ENCODE results near the gene KDM4C. TPM values are rescaled to one million over a fixed set of nuclear protein-coding genes. Genes with fewer than 3 reads are reported as not detected.

Gene KDM4C
- total RNA-seq, 1 experiment from 2014 or later: 61.1 TPM

- no peak overlapping the region for H2AFZ ChIP-seq (ENCODE audit: low read length)
- H3K27me3 ChIP-seq (ENCODE audit: low read length): no peaks in the 10 kb centered on the region
- no peaks in the 10 kb centered on the region for H3K9me3 ChIP-seq (ENCODE audit: low read length)
- no peak overlapping the region for H3K9ac ChIP-seq (ENCODE audit: low read length)
- no peak for DNase-seq
- no peaks in the 10 kb centered on the region for H3K36me3 ChIP-seq (ENCODE audit: insufficient read depth, low read length)
- peaks cover 14% of the 10 kb centered on the region for H3K4me1 ChIP-seq (ENCODE audit: low read length)
- H3K79me2 ChIP-seq (ENCODE audit: low read length): no peaks in the 10 kb centered on the region
- H4K20me1 ChIP-seq (ENCODE audit: insufficient read depth, low read depth, low read length): no peaks in the 10 kb centered on the region
- H3K27ac ChIP-seq (ENCODE audit: low read length): no peak overlapping the region
- H3K4me2 ChIP-seq (ENCODE audit: low read depth, low read length, poor library complexity, severe bottlenecking): no peak overlapping the region
- H3K9me2 ChIP-seq (replicated peaks; ENCODE audit: insufficient read depth, low read length): no peaks in the 10 kb centered on the region
- no peak overlapping the region for H3K4me3 ChIP-seq (ENCODE audit: low read length)
These were observed 395.4 kb downstream of the KDM4C start for GRCh38 chr9:7153134-7153533.

- H3K9me3 ChIP-seq (ENCODE audit: low read length): no peaks in the 10 kb centered on the region
- H3K9me2 ChIP-seq (replicated peaks; ENCODE audit: insufficient read depth, low read length): no peaks in the 10 kb centered on the region
- H3K36me3 ChIP-seq (ENCODE audit: insufficient read depth, low read length): no peaks in the 10 kb centered on the region
- no peaks in the 10 kb centered on the region for H4K20me1 ChIP-seq (ENCODE audit: insufficient read depth, low read depth, low read length)
- H3K9ac ChIP-seq (ENCODE audit: low read length): no peak overlapping the region
- no peak overlapping the region for H3K4me2 ChIP-seq (ENCODE audit: low read depth, low read length, poor library complexity, severe bottlenecking)
- peaks cover 14% of the 10 kb centered on the region for H3K4me1 ChIP-seq (ENCODE audit: low read length)
- no peak overlapping the region for H3K4me3 ChIP-seq (ENCODE audit: low read length)
- no peak overlapping the region for H2AFZ ChIP-seq (ENCODE audit: low read length)
- no peak overlapping the region for H3K27ac ChIP-seq (ENCODE audit: low read length)
- H3K79me2 ChIP-seq (ENCODE audit: low read length): no peaks in the 10 kb centered on the region
- H3K27me3 ChIP-seq (ENCODE audit: low read length): no peaks in the 10 kb centered on the region
- DNase-seq: no peak
These were observed 395.8 kb downstream of the KDM4C start for GRCh38 chr9:7153566-7153965.

DNA sequence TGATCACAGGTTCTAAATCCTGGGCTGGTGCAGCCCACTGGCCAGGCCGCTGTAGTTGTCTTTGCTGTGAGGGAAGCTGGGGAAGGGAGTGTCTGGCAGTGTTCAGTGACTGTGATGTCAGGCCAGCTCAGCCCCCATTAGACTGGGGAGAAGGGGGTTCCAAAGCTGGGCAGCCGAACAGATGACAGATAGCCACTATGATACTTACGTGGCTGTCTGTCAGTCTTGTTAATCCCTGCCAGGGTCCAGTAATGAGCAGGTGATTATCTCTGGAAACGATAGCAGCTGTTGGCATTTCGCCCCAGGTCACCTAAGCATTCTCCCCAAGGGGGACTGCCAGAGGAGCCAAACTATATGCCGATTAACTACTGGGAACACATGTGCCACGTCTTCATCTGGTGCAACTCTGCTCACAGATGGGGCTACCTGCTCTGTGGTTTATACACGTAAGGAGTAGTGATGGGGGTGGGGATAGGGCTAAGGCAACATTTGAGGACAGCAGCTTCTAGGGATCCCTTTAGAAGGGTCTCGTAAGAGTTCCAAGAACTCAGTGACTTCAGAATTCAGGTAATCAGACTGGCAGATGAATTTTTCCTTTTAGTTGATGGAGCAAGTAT, 396.3 kb downstream of the KDM4C start:
- Histone ChIP-seq H3K9me3 (ENCODE audit: low read length) (no peaks in the 10 kb centered on the region), H3K36me3 (ENCODE audit: insufficient read depth, low read length) (no peaks in the 10 kb centered on the region), H3K9me2 (replicated peaks; ENCODE audit: insufficient read depth, low read length) (no peaks in the 10 kb centered on the region), H3K9ac (ENCODE audit: low read length) (no peak overlapping the region), H3K4me3 (ENCODE audit: low read length) (no peak overlapping the region), H3K4me2 (ENCODE audit: low read depth, low read length, poor library complexity, severe bottlenecking) (no peak overlapping the region), H2AFZ (ENCODE audit: low read length) (no peak overlapping the region), H3K79me2 (ENCODE audit: low read length) (no peaks in the 10 kb centered on the region), H4K20me1 (ENCODE audit: insufficient read depth, low read depth, low read length) (no peaks in the 10 kb centered on the region), H3K27ac (ENCODE audit: low read length) (no peak overlapping the region), H3K27me3 (ENCODE audit: low read length) (no peaks in the 10 kb centered on the region), H3K4me1 (ENCODE audit: low read length) (peaks cover 12% of the 10 kb centered on the region)
- DNase-seq: no peak

DNA sequence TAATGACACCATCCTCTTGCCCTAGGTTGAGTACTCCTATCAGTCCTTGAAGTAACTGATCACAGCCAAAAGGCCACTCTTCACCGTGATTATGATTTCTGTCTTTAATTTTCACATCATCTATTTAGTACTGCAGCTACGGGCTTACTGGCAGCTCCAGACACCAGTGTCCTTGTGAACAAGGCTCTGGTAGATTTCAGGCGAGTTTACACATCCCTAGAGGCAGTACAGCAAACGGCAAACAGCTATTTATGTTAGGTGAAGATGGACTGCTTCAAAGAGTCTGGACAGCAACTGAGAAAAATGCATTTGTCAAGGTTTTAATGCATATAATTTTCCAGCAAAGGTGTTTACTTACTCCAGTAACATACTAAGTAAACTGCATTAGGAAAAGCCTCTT, 396.9 kb downstream of the KDM4C start:
- H3K27ac ChIP-seq (ENCODE audit: low read length): no peak overlapping the region
- no peak overlapping the region for H3K9ac ChIP-seq (ENCODE audit: low read length)
- no peak overlapping the region for H3K4me3 ChIP-seq (ENCODE audit: low read length)
- DNase-seq: no peak
- H2AFZ ChIP-seq (ENCODE audit: low read length): no peak overlapping the region
- no peaks in the 10 kb centered on the region for H3K9me2 ChIP-seq (replicated peaks; ENCODE audit: insufficient read depth, low read length)
- no peak overlapping the region for H3K4me2 ChIP-seq (ENCODE audit: low read depth, low read length, poor library complexity, severe bottlenecking)
- no peaks in the 10 kb centered on the region for H3K79me2 ChIP-seq (ENCODE audit: low read length)
- no peaks in the 10 kb centered on the region for H4K20me1 ChIP-seq (ENCODE audit: insufficient read depth, low read depth, low read length)
- H3K36me3 ChIP-seq (ENCODE audit: insufficient read depth, low read length): no peaks in the 10 kb centered on the region
- H3K4me1 ChIP-seq (ENCODE audit: low read length): peaks cover 7% of the 10 kb centered on the region
- no peaks in the 10 kb centered on the region for H3K9me3 ChIP-seq (ENCODE audit: low read length)
- H3K27me3 ChIP-seq (ENCODE audit: low read length): no peaks in the 10 kb centered on the region

- no peaks in the 10 kb centered on the region for H3K79me2 ChIP-seq (ENCODE audit: low read length)
- no peaks in the 10 kb centered on the region for H3K36me3 ChIP-seq (ENCODE audit: insufficient read depth, low read length)
- H4K20me1 ChIP-seq (ENCODE audit: insufficient read depth, low read depth, low read length): no peaks in the 10 kb centered on the region
- H3K4me1 ChIP-seq (ENCODE audit: low read length): no peaks in the 10 kb centered on the region
- no peak overlapping the region for H3K4me2 ChIP-seq (ENCODE audit: low read depth, low read length, poor library complexity, severe bottlenecking)
- no peaks in the 10 kb centered on the region for H3K27me3 ChIP-seq (ENCODE audit: low read length)
- H3K27ac ChIP-seq (ENCODE audit: low read length): no peak overlapping the region
- no peak overlapping the region for H3K9ac ChIP-seq (ENCODE audit: low read length)
- H3K4me3 ChIP-seq (ENCODE audit: low read length): no peak overlapping the region
- H3K9me3 ChIP-seq (ENCODE audit: low read length): no peaks in the 10 kb centered on the region
- no peak for DNase-seq
- no peak overlapping the region for H2AFZ ChIP-seq (ENCODE audit: low read length)
- no peaks in the 10 kb centered on the region for H3K9me2 ChIP-seq (replicated peaks; ENCODE audit: insufficient read depth, low read length)
These were observed 403.7 kb downstream of the KDM4C start for GRCh38 chr9:7161469-7161868.

- H3K36me3 ChIP-seq (ENCODE audit: insufficient read depth, low read length): no peaks in the 10 kb centered on the region
- no peaks in the 10 kb centered on the region for H3K27me3 ChIP-seq (ENCODE audit: low read length)
- H3K4me2 ChIP-seq (ENCODE audit: low read depth, low read length, poor library complexity, severe bottlenecking): no peak overlapping the region
- H3K4me3 ChIP-seq (ENCODE audit: low read length): no peak overlapping the region
- H3K9ac ChIP-seq (ENCODE audit: low read length): no peak overlapping the region
- H3K9me3 ChIP-seq (ENCODE audit: low read length): no peaks in the 10 kb centered on the region
- H3K9me2 ChIP-seq (replicated peaks; ENCODE audit: insufficient read depth, low read length): no peaks in the 10 kb centered on the region
- no peak overlapping the region for H2AFZ ChIP-seq (ENCODE audit: low read length)
- no peaks in the 10 kb centered on the region for H4K20me1 ChIP-seq (ENCODE audit: insufficient read depth, low read depth, low read length)
- no peak overlapping the region for H3K27ac ChIP-seq (ENCODE audit: low read length)
- H3K79me2 ChIP-seq (ENCODE audit: low read length): no peaks in the 10 kb centered on the region
- no peak for DNase-seq
- H3K4me1 ChIP-seq (ENCODE audit: low read length): no peaks in the 10 kb centered on the region
These were observed 406.2 kb downstream of the KDM4C start for GRCh38 chr9:7163932-7164331.

DNA sequence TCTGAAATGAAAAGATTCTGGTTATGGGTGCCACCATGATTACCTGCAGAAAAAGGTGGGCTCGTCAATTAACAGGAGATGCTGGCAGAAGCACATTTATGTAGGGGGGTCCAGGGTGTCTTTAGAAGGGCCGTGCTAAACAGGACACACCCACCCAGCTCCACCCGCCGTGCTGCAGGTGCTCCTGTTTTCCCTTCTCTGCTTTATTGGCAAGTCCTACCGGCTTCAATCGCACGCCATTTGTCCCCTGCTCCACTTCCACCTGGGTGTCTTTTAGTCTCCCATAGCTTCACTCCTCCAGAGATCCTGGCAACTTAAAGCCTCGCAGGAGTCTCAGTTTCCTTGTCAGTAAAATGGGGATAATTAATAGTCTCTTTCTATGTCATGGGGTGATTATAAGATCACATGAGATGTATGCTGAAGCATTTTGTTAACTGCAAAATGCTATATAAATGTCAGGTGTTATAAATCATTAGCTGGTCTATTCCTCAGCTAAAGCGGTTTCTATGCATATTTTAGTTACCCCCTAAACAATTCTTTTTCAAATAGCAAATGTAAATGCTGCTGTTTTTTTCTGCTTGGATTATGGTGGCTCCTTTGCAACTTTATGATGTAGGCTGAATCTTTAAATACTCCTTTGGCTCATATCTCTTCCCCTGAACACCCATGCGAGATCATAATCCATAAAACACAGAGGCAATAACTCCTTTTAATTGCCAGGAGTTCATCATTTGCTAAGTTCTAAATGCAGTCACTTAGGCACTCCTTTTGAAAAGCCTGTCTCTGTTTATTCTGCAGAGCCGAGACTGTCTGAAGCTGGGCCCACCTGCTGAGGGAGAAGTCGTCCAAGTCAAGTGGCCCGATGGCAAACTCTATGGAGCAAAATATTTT, 406.9 kb downstream of the KDM4C start:
- Histone ChIP-seq H3K4me2 (ENCODE audit: low read depth, low read length, poor library complexity, severe bottlenecking) (no peak overlapping the region), H3K79me2 (ENCODE audit: low read length) (no peaks in the 10 kb centered on the region), H3K4me1 (ENCODE audit: low read length) (no peaks in the 10 kb centered on the region), H3K36me3 (ENCODE audit: insufficient read depth, low read length) (no peaks in the 10 kb centered on the region), H3K9me2 (replicated peaks; ENCODE audit: insufficient read depth, low read length) (no peaks in the 10 kb centered on the region), H3K27ac (ENCODE audit: low read length) (no peak overlapping the region), H4K20me1 (ENCODE audit: insufficient read depth, low read depth, low read length) (no peaks in the 10 kb centered on the region), H3K9me3 (ENCODE audit: low read length) (no peaks in the 10 kb centered on the region), H3K4me3 (ENCODE audit: low read length) (no peak overlapping the region), H2AFZ (ENCODE audit: low read length) (no peak overlapping the region), H3K9ac (ENCODE audit: low read length) (no peak overlapping the region), H3K27me3 (ENCODE audit: low read length) (no peaks in the 10 kb centered on the region)
- DNase-seq: no peak

DNA sequence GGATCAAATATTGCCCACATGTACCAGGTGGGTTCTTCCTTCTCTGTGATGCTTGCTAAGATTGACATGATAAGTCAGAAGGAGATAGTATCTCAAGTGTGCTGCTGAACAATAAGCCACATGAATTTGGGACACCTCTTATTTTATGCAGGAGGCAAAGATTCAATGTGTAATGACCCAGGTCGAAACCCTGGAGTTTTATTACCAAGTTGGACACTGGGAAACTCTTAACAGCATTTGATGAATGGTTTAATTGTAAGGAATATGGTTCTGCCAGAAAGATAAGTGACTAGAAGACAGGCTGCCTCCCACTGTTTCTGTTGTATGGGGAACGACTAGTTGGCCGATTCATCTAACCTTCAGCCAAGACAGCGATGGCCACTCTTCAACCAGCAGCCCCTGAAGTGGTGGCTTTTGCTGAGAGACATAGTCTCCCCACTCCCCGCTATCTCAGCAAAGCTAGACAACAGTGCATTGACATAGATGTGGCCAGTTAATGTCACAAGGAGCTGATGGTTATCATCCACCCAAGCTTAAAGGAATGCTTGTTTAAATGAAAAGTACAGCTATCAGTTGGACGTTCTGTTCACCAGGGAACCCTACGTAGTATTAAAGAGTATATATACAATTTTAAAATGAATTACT, 407.7 kb downstream of the KDM4C start:
- no peaks in the 10 kb centered on the region for H4K20me1 ChIP-seq (ENCODE audit: insufficient read depth, low read depth, low read length)
- no peak overlapping the region for H3K4me3 ChIP-seq (ENCODE audit: low read length)
- H3K9ac ChIP-seq (ENCODE audit: low read length): no peak overlapping the region
- no peaks in the 10 kb centered on the region for H3K36me3 ChIP-seq (ENCODE audit: insufficient read depth, low read length)
- no peak overlapping the region for H2AFZ ChIP-seq (ENCODE audit: low read length)
- H3K4me2 ChIP-seq (ENCODE audit: low read depth, low read length, poor library complexity, severe bottlenecking): no peak overlapping the region
- no peak overlapping the region for H3K27ac ChIP-seq (ENCODE audit: low read length)
- no peaks in the 10 kb centered on the region for H3K4me1 ChIP-seq (ENCODE audit: low read length)
- no peaks in the 10 kb centered on the region for H3K9me2 ChIP-seq (replicated peaks; ENCODE audit: insufficient read depth, low read length)
- H3K79me2 ChIP-seq (ENCODE audit: low read length): no peaks in the 10 kb centered on the region
- H3K9me3 ChIP-seq (ENCODE audit: low read length): no peaks in the 10 kb centered on the region
- no peaks in the 10 kb centered on the region for H3K27me3 ChIP-seq (ENCODE audit: low read length)
- DNase-seq: no peak

Data from Karpas-422 (cell line).